Activated T-helper 17 cell treated with anti-CD3 and anti-CD28 coated beads, Interleukin-2, amount 50 U/mL, for 72 hours (primary cell): ENCODE measurements around the gene NCDN. TPM values are rescaled to one million over a fixed set of nuclear protein-coding genes. Genes with fewer than 3 reads are reported as not detected.

ENCODE experiments used
- ATAC-seq: fragments of 150-1000 bp; cut with Tn5 transposase; replicated peaks from 2 replicates; pipeline ENCODE4 v1.10.0; 2021; ENCODE audit warnings: mild to moderate bottlenecking, moderate library complexity
- H3K27ac Mint-ChIP-seq: one replicate; pipeline ENCODE4 v1.8.0; 2022; ENCODE audit warnings: mixed read lengths
- H3K27me3 Mint-ChIP-seq: one replicate; pipeline ENCODE4 v1.8.0; 2022; ENCODE audit warnings: mixed read lengths
- H3K36me3 Mint-ChIP-seq: one replicate; pipeline ENCODE4 v1.8.0; 2022; ENCODE audit warnings: low read depth, mild to moderate bottlenecking, mixed read lengths
- H3K4me1 Mint-ChIP-seq: one replicate; pipeline ENCODE4 v1.8.0; 2022; ENCODE audit warnings: mixed read lengths
- H3K4me3 Mint-ChIP-seq: one replicate; pipeline ENCODE4 v1.8.0; 2022; ENCODE audit warnings: mild to moderate bottlenecking, mixed read lengths
- H3K9me3 Mint-ChIP-seq: one replicate; pipeline ENCODE4 v1.8.0; 2022; ENCODE audit warnings: mixed read lengths
- total RNA-seq, 2 donors: library from RNA; stranded (reverse); gene quantifications; one replicate each; pipeline ENCODE4 v1.2.3, GENCODE V29; 2022

The NCDN gene
- total RNA-seq, 2 donors from 2014 or later: 37.1 to 42.4 TPM

DNA sequence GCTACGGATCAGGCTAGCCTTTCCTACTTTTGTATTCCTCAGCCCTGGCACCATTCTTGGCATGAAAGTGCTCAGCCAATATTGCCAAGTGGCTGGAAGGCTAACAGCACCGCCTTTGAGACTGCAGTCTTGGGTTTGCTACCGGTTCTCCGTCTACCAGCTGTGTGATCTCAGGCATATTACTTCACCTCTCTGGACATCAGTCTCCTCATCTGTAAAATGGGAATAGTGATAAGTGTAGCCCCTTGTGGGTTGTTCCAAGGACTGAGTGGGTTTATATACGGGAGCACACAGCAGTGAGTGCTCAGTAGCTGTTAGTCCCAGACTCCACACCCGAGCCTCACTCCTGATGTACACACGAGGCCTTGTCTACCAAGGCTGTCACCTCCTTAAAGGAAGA lies 29.2 kb downstream of the NCDN start:
- no peak overlapping the region for H3K27ac Mint-ChIP-seq
- H3K4me1 Mint-ChIP-seq: peaks cover 4% of the 10 kb centered on the region
- no peaks in the 10 kb centered on the region for H3K27me3 Mint-ChIP-seq
- no peak for ATAC-seq
- H3K4me3 Mint-ChIP-seq: no peak overlapping the region
- H3K9me3 Mint-ChIP-seq: no peaks in the 10 kb centered on the region
- H3K36me3 Mint-ChIP-seq: no peaks in the 10 kb centered on the region

DNA sequence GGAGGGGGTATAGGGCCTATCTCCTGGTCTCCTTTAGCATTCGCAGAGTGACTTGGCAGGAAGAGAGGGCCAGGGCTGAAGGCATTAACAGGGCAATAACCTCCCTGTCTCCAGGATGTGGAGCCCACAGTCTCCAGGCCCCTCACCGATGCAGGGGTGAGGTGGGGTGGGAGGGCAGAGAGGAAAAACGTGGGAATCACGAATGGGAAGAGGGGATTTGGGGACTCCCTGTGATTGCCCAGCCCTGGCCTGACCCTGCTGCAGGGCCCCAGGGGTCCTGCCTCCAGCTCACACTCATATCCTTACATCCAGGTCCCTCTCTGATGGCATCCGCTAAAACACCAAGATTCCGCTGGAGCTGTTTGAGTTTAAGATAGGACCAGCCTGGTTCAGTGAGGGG lies 30.1 kb downstream of the NCDN start:
- no peak overlapping the region for H3K27ac Mint-ChIP-seq
- H3K27me3 Mint-ChIP-seq: no peaks in the 10 kb centered on the region
- peaks cover 4% of the 10 kb centered on the region for H3K4me1 Mint-ChIP-seq
- no peak overlapping the region for H3K4me3 Mint-ChIP-seq
- ATAC-seq: no peak
- no peaks in the 10 kb centered on the region for H3K9me3 Mint-ChIP-seq
- H3K36me3 Mint-ChIP-seq: no peaks in the 10 kb centered on the region

DNA sequence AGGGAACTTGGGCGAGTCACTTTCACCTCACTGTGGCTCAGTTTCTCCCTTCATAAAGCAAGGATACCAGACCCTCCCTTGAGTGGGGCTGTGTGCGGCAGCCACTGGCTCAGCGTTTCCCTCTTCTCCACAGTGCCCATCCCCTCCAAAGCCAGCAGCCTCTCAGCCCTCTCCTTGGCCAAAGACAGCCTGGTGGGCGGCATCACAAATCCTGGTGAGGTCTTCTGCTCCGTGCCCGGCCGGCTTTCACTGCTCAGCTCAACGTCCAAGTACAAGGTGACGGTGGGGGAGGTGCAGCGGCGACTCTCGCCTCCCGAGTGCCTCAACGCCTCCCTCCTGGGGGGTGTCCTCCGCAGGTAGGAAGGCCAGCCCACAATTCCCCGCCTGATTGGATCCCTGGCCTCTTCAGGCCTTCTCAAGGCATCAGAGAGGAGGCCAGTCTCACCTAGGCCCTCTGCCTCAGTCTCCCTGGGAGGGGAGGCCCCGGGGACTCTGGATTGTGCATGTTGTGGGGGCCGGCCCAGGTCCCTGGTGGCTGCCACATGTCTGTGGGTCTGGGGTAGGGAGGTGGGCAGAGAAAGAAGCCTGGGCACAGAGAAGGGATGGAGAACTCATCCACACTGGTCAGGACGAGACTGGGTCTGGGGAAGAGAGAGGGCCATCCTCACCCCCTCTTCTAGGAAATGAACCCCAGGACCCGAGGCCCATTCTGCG lies 30.8 kb downstream of the NCDN start:
- H3K4me3 Mint-ChIP-seq: no peak overlapping the region
- no peaks in the 10 kb centered on the region for H3K27me3 Mint-ChIP-seq
- ATAC-seq: no peak
- H3K27ac Mint-ChIP-seq: no peak overlapping the region
- peaks cover 4% of the 10 kb centered on the region for H3K4me1 Mint-ChIP-seq
- H3K9me3 Mint-ChIP-seq: no peaks in the 10 kb centered on the region
- no peaks in the 10 kb centered on the region for H3K36me3 Mint-ChIP-seq

DNA sequence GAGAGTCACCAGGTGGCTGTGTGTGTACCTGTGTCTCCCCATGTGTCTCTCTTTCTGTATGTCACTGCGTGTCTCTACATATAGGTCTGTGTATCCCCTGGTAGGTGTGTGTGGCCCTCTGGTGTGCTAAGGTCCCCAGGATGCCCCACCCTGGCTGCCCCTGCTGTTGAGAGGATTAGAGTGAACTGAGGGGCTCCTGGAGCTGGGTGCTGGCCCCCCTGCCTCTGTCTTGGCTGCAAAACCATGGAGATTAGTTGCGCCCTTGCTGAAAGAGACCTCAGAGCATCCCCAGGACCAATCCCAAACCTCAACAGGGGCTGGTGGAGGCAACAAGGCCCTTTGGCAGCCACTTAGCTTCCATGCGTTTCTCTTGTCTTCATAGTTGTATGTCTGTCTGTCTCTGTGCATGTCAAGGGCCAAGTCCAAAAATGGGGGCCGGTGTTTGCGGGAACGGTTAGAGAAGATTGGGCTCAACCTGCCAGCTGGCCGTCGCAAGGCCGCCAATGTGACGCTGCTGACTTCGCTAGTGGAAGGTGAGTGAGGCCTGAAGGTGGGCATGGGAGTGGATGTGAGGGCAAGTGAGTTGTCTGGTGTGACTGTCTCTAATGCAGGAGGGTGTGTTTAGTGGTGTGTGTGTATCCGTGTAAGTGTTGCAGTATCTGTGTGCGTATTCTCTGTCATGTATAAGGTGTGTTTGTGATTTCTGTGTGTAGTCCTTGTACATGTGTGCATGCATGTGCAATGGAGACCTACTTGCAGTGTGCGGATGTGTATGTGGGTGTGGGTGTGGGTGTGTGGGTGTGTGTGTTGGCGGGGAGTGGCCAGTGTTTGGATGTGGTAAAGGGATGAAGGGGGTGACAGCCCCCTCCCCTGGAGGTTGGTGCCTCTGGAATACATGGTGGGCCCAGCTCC lies 32.2 kb downstream of the NCDN start:
- no peak for ATAC-seq
- Mint-ChIP-seq H3K27me3 (no peaks in the 10 kb centered on the region), H3K4me1 (peaks cover 8% of the 10 kb centered on the region), H3K27ac (no peak overlapping the region), H3K4me3 (no peak overlapping the region), H3K9me3 (no peaks in the 10 kb centered on the region), H3K36me3 (no peaks in the 10 kb centered on the region)

DNA sequence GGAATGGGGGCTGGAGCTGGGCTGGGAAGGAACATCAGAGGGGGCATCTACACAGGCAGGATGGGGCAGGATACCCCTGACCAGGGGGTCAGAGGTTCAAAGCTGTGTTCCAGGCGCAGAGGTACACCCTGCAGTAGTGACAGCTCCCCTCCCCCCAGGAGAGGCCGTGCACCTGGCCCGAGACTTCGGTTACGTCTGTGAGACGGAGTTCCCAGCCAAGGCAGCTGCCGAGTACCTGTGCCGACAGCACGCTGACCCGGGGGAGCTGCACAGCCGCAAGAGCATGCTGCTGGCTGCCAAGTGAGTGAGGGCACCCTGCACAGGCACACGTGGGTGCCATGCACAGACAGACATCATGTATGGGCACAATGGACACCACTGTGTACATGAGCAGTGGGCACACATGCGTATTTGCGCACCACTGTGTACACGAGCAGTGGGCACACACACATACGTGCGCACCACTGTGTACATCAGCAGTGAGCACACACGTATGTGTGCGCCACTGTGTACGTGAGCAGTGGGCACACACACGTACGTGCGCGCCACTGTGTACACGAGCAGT lies 33.0 kb downstream of the NCDN start:
- Mint-ChIP-seq H3K27me3 (no peaks in the 10 kb centered on the region), H3K4me3 (no peak overlapping the region), H3K27ac (no peak overlapping the region), H3K36me3 (no peaks in the 10 kb centered on the region), H3K9me3 (no peaks in the 10 kb centered on the region), H3K4me1 (peaks cover 8% of the 10 kb centered on the region)
- no peak for ATAC-seq

DNA sequence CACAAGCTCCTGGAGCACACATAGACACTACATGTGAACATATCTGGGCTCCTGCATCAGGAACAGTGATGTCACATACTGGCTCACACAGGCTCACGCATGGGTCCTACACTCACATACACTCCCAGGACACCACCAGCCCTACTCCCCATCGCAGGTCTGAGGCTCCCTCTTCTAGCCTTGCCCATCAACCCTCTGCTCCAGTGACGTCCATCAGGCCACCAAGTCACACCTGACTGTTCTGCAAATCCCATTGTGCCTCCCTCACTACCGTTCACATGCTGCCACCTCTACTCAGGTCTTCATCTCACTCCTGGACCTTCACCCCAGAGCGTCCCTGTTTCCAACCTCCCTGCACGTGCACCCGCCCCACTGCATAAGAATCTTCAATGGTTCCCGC lies 33.6 kb downstream of the NCDN start:
- Mint-ChIP-seq H3K4me3 (no peak overlapping the region), H3K4me1 (peaks cover 8% of the 10 kb centered on the region), H3K9me3 (no peaks in the 10 kb centered on the region), H3K27ac (no peak overlapping the region), H3K36me3 (no peaks in the 10 kb centered on the region), H3K27me3 (no peaks in the 10 kb centered on the region)
- no peak for ATAC-seq

DNA sequence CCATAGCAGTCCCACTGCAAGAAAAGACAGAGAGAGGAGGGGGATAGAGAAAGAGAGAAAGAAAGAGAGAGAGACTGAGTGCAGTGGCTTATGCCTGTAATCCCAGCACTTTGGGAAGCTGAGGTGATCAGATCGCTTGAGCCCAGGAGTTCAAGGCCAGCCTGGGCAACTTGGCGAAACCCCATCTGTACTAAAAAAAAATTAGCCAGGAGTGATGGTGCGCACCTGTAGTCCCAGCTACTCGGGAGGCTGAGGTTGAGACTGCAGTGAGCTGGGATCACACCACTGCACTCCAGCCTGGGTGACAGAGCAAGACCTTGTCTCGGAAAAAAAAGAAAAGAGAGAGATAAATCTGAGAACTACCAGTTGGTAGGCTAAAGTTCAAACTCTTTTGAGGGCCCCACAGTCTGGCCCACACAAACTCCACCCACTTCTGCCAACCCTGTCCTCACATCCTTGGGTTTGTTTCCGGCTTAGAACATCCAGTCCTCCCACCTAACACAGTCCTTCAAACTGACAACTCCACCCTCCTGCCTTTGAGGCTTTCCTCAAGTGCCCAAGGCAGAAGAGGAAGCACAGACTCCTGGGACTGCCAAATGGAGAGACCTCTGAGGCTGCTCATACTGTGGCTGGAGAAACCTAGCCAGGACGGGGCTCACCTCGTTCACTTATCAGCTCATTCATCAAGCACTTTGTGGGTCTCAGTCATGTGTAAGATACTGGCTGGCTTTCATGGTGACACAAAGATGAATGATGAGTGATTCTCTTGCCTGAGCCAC lies 35.6 kb downstream of the NCDN start:
- Mint-ChIP-seq H3K36me3 (no peaks in the 10 kb centered on the region), H3K27me3 (no peaks in the 10 kb centered on the region), H3K4me3 (no peak overlapping the region), H3K9me3 (no peaks in the 10 kb centered on the region), H3K27ac (no peak overlapping the region), H3K4me1 (peaks cover 8% of the 10 kb centered on the region)
- peak; percentile 48 for ATAC-seq

DNA sequence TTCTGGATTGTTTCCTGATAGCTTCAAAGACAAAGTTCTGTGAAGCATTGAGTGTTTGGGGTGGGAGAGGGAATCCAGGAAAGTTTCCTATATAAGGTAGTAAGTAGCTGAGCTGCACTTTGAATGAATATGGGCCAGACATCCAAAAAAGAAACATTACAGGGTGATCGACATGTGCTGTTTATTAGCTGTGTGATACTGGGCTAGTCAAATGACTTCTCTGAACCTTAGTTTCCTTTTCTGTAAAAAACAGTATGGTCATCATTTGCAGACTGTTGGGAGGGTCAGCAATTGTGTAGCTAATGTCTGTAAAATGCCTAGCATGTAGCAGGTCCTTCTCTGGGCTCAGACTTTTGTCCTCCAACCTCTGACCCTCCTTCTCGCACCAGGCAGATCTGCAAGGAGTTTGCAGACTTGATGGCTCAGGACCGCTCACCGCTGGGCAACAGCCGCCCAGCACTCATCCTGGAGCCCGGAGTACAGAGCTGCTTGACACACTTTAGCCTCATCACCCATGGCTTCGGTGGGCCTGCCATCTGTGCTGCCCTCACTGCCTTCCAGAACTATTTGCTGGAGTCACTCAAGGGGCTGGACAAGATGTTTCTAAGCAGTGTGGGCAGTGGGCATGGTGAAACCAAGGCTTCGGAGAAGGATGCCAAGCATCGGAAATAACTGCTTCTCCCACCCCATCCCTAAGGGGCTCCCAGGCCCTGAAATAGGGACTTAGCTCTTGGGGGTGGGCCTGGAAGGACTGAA lies 36.6 kb downstream of the NCDN start:
- Mint-ChIP-seq H3K27me3 (no peaks in the 10 kb centered on the region), H3K27ac (peak overlapping the region; percentile 20), H3K9me3 (no peaks in the 10 kb centered on the region), H3K4me1 (peaks cover 7% of the 10 kb centered on the region), H3K36me3 (peaks cover 5% of the 10 kb centered on the region), H3K4me3 (no peak overlapping the region)
- ATAC-seq: no peak

DNA sequence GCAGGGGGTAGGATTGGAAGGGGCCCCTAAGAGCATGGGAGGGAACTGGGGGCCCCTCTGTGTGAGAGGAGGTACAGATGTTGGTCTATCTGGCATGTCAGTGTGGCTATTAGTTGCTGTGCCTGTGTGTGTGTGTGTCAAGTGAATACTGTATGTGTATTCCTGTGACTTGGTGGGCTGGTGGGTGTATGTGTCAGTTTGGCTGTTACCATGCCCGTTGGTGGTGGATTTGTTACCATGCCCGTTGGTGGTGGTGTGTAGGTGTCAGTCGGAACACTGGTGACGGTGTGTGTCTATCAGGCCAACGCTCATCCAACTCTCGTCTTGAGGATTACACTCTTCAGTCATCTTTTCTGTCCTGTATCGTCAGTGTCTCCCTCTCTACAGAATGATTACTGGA lies 38.1 kb downstream of the NCDN start:
- peaks cover 4% of the 10 kb centered on the region for H3K4me1 Mint-ChIP-seq
- H3K36me3 Mint-ChIP-seq: peaks cover 16% of the 10 kb centered on the region
- H3K4me3 Mint-ChIP-seq: no peak overlapping the region
- peak overlapping the region; percentile 20 for H3K27ac Mint-ChIP-seq
- no peaks in the 10 kb centered on the region for H3K27me3 Mint-ChIP-seq
- ATAC-seq: no peak
- H3K9me3 Mint-ChIP-seq: no peaks in the 10 kb centered on the region

DNA sequence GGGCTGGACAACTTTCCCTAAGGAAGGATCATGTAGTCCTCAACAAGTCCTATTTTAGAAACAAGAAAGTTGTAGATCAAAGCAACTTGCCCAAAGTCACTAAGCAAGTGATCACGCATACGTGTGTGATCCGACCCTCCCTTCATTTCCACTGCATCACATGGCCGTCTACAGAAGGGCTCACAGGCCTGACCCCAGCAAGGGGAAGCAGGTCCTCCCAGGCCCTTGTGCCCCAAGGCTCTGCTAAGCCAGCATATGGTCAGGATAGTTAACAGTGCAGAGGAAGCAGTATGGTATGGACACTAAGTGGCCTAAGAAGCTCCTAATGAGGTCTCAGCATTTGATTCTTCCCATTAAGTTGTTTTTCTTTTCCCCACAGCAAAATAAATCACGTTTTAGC lies 40.3 kb downstream of the NCDN start:
- H3K4me3 Mint-ChIP-seq: no peak overlapping the region
- no peaks in the 10 kb centered on the region for H3K27me3 Mint-ChIP-seq
- no peak overlapping the region for H3K27ac Mint-ChIP-seq
- peaks cover 36% of the 10 kb centered on the region for H3K36me3 Mint-ChIP-seq
- no peak for ATAC-seq
- H3K4me1 Mint-ChIP-seq: peaks cover 4% of the 10 kb centered on the region
- H3K9me3 Mint-ChIP-seq: no peaks in the 10 kb centered on the region

DNA sequence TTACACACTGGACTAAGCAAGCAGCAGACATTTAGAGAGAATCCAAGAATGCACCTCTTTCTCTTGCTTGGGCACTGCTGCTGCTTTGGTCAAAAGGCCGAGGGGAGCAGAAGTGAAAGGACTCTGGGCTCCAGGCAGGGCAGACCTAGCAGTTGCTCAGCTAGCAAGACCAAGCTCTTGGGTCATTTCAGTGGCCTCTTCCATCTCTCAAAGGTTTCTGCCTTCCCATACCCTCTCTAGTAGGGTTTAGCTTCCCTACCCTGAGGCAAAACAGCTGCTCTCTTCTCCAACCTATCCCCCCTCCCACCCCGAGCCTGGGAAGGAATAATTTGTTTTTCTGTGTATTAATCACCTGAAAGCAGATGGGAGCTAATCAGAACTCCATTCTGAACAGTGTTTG lies 41.3 kb downstream of the NCDN start:
- Mint-ChIP-seq H3K4me1 (peaks cover under 1% of the 10 kb centered on the region), H3K4me3 (no peak overlapping the region), H3K27ac (peak overlapping the region; percentile 2), H3K27me3 (no peaks in the 10 kb centered on the region), H3K36me3 (peaks cover 46% of the 10 kb centered on the region), H3K9me3 (no peaks in the 10 kb centered on the region)
- no peak for ATAC-seq

DNA sequence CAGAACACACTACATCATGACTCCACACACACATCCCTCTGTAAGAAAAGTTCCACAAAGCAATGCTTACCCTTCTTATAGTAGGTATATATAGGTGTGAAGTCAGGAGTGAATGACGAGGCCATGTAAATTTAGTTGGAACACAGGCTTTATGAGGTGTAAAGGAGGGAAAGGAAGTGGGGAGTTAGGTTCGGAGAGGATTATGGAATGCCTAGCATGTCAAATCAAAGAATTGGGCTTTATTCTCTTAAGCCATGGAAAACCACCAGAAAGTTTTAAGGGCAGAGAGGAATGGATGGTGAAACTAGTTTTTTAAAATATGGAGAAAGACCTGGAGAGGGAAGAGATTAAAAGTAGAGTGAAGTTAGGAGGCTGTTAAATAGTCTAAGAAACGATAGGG lies 41.8 kb downstream of the NCDN start:
- no peaks in the 10 kb centered on the region for H3K9me3 Mint-ChIP-seq
- peaks cover 52% of the 10 kb centered on the region for H3K36me3 Mint-ChIP-seq
- no peak for ATAC-seq
- no peak overlapping the region for H3K4me3 Mint-ChIP-seq
- no peaks in the 10 kb centered on the region for H3K4me1 Mint-ChIP-seq
- H3K27ac Mint-ChIP-seq: peak overlapping the region; percentile 2
- H3K27me3 Mint-ChIP-seq: no peaks in the 10 kb centered on the region

DNA sequence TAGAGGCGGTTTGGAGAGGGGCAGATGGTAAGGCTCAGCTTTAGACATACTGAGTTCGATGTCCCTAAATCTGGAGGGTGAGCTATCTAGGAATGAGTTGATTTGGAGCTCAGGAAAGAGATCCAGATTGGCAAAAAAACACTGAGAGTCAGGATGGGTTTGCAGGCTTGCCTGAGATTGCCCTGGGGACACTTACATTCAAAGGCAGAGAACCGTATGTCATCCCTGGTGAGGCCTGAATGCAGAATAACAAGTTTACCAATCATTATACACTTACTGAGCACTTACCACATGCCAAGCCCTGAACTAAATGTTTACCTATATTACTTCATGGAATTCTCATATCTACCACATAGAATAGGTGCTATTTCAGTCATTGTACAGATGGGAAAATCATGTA lies 43.0 kb downstream of the NCDN start:
- Mint-ChIP-seq H3K36me3 (peaks cover 63% of the 10 kb centered on the region), H3K27me3 (no peaks in the 10 kb centered on the region), H3K4me1 (no peaks in the 10 kb centered on the region), H3K9me3 (no peaks in the 10 kb centered on the region), H3K4me3 (no peak overlapping the region), H3K27ac (no peak overlapping the region)
- ATAC-seq: no peak

DNA sequence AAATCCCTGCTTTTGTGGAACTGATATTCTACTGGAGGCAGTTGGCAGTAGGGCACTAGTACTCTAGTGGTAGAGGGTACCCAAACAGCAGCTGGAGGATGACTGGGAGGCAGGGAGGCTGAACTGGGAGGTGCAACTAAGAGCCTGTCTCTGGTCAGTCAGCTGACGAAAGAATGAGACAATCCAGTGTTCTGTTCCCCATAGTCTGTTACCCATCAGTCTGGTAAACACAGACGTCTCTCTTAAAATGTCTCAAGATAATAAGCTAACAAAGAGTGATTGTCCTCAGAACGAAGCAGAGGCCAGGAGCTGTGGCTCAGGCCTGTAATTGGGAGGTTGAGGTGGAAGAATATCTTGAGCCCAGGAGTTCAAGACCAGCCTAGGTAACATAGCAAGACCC lies 45.9 kb downstream of the NCDN start:
- Mint-ChIP-seq H3K9me3 (no peaks in the 10 kb centered on the region), H3K4me3 (no peak overlapping the region), H3K4me1 (no peaks in the 10 kb centered on the region), H3K27ac (no peak overlapping the region), H3K36me3 (peaks cover 92% of the 10 kb centered on the region), H3K27me3 (no peaks in the 10 kb centered on the region)
- no peak for ATAC-seq
